Activated CD8-positive, alpha-beta memory T cell treated with anti-CD3 and anti-CD28 coated beads, Interleukin-2, amount 50 U/mL, for 1 hour (primary cell): Measurements from ENCODE around the gene ITGB7.
"Not testable (repeated sequence)": the region's sequence is repeated elsewhere in the genome, so short reads cannot be mapped to it uniquely, and the experiment has no call there.

Experiments
- DNase-seq: peaks from one replicate; pipeline ENCODE4 v3.0.0-alpha.2; 2020; ENCODE audit errors: extremely low read depth

Gene ITGB7

GRCh38 chr12:53180220-53180930 is 26.7 kb downstream of the ITGB7 start, which contains the start of the genes CSAD and ZNF740:
TSS of gene CSAD (minus strand) at chr12:53180925. CDS start at chr12:53173470, 7,455 bp downstream.
TSS of gene ZNF740 (plus strand) at chr12:53180722. CDS start at chr12:53181984, 1,262 bp downstream.
- DNase-seq = peak; percentile 93

DNA sequence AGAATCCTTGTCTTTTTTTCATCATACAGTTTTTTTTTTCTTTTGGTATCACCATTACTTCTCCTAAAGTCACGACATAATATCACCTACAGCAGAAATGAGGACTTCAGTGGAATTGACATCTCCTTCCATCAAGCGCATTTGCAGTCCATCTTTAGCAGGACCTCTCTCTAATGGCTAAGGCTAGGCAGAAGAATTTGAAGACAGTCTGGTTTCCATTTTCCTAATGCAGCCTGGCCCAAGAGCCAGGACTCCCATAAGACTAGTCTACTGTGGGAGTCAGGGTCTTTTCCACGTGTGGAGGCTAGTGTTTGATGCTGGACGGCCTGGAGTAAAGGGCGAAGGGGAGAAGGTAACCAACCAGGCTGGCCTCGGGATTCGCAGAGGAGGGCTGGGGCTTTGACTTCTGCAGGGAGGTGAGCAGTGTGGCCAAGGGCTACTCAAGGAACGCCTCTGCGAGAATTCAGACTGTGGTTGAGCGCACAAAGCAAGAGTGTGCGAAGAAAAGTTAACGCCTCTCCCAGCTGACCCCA is 27.3 kb downstream of the ITGB7 start:
- no peak for DNase-seq

- not testable (repeated sequence) for DNase-seq
Measured at GRCh38 chr12:53178803-53179202, 28.2 kb downstream of the ITGB7 start.

DNA sequence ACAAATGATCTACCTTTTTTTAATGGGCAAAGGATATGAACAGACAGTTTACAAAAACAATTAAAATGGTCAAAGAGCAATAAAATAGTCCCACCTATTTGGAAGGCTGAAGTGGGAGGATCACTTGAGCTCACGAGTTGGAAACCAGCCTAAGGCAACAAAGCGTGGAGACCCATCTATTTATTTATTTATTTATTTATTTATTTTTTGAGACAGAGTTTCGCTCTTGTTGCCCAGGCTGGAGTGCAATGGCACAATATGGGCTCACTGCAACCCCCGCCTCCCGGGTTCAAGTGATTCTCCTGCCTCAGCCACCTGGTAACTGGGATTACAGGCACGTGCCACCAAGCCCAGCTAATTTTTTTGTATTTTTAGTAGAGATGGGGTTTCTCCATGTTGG is 29.6 kb downstream of the ITGB7 start:
- not testable (repeated sequence) for DNase-seq

GRCh38 chr12:53176750-53177149 is 30.3 kb downstream of the ITGB7 start:
- no peak for DNase-seq

- DNase-seq = no peak
Measured at GRCh38 chr12:53174881-53175491, 32.1 kb downstream of the ITGB7 start.

DNA sequence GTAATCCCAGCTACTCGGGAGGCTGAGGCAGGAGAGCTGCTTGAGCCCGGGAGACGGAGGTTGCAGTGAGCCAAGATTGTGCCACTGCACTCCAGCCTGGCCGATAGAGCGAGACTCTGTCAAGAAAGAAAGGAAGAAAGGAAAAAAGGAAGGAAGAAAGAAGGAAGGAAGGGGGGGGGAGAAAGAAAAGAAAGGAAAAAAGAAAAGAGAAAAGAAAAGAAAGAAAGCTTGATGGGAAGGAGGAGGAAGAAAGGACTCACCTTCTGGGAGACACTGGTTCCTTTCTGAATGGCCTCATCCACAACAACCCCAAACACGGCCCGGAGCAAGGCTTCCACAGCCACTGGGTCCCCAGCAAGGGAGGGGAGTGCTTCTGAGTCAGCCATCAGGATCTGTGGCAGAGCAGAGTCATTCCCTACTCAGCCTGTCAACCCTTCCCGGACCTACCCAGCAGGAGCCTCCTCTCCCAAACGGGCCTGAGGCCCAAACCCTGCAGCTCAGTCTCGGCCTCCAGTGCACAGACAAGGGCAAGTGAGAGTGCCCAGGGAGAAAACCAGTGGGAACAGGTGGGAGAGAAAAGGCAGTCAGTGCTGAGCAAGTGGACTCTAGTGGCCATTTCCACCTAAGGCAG is 33.9 kb downstream of the ITGB7 start:
- DNase-seq = no peak

- DNase-seq = no peak
Measured at GRCh38 chr12:53172352-53172751, 34.7 kb downstream of the ITGB7 start.

GRCh38 chr12:53171725-53172329 is 35.2 kb downstream of the ITGB7 start:
- DNase-seq = no peak

GRCh38 chr12:53170876-53171724 is 36.0 kb downstream of the ITGB7 start:
- no peak for DNase-seq

GRCh38 chr12:53170215-53170614 is 36.8 kb downstream of the ITGB7 start:
- no peak for DNase-seq

DNA sequence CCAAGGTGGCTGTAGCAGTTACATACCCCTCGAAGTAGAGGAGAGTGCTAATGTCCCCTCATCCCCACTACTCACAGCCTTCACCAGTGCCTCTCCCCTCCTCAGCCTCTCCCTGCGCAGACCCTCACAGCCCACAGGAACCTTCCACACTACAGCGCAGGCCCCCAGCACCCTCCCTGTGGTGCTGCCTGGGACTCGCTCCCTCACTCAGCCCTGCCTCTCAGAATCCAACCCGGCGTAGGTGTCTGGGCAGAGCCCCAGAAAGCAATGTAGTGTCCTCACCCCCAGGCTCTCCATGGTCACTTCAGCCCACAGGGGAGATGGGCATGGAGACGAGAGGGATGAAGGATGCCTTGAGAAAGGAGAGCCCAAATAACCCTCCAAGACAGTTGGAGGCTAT is 37.4 kb downstream of the ITGB7 start:
- no peak for DNase-seq

DNA sequence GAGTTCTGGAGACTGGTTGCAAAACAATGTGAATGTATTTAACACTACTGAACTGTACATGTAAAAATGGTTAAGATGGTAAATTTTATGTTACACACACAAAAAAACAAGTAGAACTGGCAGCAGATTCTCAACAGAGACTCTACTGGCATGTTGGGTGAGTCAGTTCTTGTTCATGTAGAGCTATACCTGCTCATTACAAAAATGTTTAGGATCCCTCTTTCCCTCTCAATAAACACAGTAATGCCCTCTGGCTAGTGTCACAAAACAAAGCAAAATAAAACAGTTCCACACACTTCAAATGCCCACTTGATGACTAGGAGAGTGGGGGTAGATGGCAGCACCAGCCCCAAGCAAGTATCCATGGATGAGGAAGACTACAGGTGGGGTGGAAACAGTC is 40.2 kb downstream of the ITGB7 start:
- DNase-seq = no peak

DNA sequence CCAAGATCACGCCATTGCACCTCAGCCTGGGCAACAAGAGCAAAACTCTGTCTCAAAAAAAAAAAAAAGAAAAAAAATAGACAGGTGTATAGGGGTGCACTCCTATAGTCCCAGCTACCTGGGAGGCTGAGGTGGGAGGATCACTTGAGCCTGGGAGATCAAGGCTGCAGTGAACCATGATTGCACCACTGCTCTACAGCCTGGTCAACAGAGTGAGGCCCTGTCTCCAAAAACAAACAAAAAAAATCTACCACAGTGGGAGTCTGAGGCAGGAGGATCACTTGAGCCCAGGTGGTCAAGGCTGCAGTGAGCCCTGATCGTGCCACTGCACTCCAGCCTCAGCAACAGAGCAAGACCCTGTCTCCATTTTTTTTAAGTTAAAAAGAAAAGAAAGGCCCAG is 44.0 kb downstream of the ITGB7 start:
- DNase-seq = not testable (repeated sequence)

DNA sequence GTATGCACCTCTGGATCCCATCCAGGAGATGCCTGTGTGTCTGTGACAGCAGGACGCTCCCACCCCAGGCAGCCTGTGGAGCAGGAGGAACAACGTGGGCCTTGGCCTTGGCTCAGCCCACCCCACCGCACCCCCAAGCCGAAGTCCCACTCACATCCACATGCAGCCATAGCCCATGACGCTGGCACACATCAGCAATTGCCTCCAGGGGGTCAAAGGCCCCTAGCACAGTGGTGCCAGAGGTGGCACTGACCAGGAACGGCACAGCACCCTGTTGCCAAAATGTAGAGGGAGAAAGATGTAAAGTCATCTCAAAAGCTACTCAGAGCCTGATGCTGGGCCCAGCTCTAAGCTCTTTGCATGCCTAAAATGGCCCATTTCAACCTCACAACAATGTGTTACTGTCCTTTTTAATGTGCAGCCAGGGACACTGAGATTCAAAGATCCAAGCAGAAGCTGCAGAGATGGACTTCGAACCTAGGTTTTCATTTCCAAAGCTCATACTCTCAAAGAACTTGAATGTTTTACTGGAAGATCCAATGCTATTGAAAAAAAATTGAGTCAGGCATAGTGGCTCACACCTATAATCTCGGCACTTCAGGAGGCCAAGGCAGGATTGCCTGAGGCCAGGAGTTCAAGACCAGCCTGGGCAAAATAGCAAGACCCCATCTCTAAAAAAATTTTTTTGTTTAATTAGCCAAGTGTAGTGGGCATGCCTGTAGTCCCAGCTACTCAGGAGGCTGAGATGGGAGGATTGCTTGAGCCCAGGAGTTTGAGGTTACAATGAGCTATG is 45.7 kb downstream of the ITGB7 start:
- no peak for DNase-seq

DNA sequence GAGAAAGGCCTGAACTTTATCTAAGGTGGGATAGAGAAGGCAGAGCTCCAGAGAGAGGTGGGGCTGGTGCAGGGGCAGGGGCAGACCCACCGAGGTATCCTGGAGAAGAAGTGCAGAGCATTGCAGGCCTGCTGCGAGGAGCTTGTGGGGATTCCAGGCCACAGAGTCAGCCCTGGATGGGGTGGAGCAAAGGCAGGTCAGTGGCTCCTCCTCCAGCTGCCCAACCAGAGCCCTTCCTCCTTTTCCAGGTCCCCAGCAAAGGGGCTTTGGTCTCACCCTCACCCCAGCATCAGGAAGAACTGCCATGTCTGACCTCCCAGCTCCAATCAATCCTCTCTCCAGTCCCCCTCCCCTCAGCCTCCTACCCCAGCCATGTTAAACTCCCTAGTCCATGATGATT is 46.4 kb downstream of the ITGB7 start:
- no peak for DNase-seq

DNA sequence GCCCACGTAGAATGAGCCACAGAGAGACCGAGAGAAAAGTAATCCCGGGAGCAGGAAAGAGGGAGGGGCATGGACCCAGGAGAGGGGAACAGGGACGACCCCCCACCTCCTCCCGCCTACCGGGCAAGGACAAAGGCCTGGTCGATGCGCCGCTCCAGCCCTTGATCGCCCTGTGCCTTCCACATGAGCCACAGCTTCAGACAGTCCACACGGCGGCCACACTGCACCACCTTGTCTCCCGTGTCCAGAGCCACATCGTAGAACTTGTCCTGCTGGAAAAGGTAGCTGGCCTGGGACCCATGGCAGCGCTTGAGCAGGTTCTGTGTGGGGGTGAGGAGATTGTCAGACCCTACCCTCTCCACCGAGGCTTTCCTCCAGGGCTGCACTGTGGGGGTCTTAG is 47.1 kb downstream of the ITGB7 start:
- no peak for DNase-seq

- DNase-seq = peak; percentile 71
Measured at GRCh38 chr12:53159195-53159839, 47.7 kb downstream of the ITGB7 start.

- no peak for DNase-seq
Measured at GRCh38 chr12:53152390-53152789, 54.7 kb downstream of the ITGB7 start.

DNA sequence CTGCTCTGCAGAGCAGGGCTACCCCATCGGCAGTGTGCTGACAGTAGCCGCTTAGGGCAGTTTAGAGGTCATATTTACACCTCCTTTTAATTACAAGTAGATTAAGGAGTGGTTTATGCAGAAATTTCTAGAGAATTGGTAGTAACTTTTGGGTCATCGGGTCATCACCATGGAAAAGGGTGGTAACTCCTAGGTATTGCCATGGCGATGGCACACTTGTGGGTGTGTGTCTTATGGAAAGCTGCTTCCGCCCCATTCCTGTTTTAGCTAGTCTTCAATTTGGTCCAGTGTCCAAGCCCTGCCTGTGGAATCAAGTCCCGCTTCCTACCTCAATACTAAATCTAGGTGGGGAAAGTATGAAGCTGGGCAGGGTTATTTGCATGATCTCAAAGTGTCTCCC is 56.0 kb downstream of the ITGB7 start:
- no peak for DNase-seq
